OCI-LY3 (cell line): ENCODE measurements around the gene DTX3.

ENCODE experiments used
- H2AFZ ChIP-seq: fragments of 200-600, 300-600 bp; shearing (Covaris generic); 2 replicates; pipeline ENCODE4 v1.6.0; 2014; ENCODE audit warnings: antibody characterized with exemption, low read depth, low read length
- H3K27ac ChIP-seq: fragments of 200-600, 300-600 bp; sonication (generic); 2 replicates; pipeline ENCODE4 v1.5.1; 2014; ENCODE audit warnings: mild to moderate bottlenecking, low read length, moderate library complexity, mixed read lengths
- H3K27me3 ChIP-seq: fragments of 200-600, 300-600 bp; sonication (generic); 2 replicates; pipeline ENCODE4 v1.6.1; 2014; ENCODE audit warnings: low read depth, low read length, mixed read lengths
- H3K36me3 ChIP-seq: fragments of 200-600, 300-600 bp; sonication (generic); replicated peaks from 2 replicates; pipeline ENCODE3; 2014; ENCODE audit warnings: low read depth, low read length, mixed read lengths
- H3K4me1 ChIP-seq: fragments of 300-600, 200-600 bp; sonication (generic); 2 replicates; pipeline ENCODE4 v1.6.1; 2014; ENCODE audit warnings: low read length, mixed read lengths
- H3K4me2 ChIP-seq: fragments of 200-600, 300-600 bp; sonication (generic); 2 replicates; pipeline ENCODE4 v1.6.1; 2014; ENCODE audit warnings: low read length, mixed read lengths
- H3K4me3 ChIP-seq: fragments of 300-600, 200-600 bp; sonication (generic); 2 replicates; pipeline ENCODE4 v1.5.1; 2014; ENCODE audit warnings: antibody characterized with exemption, mild to moderate bottlenecking, low read length, moderate library complexity
- H3K79me2 ChIP-seq: fragments of 300-600, 200-600 bp; shearing (Covaris generic); 2 replicates; pipeline ENCODE4 v1.6.1; 2014; ENCODE audit warnings: mild to moderate bottlenecking, low read length, mixed read lengths
- H3K9ac ChIP-seq: fragments of 300-600, 200-600 bp; shearing (Covaris generic); 2 replicates; pipeline ENCODE4 v1.6.0; 2014; ENCODE audit warnings: mild to moderate bottlenecking, low read length, moderate library complexity
- H3K9me3 ChIP-seq: fragments of 200-600, 300-600 bp; shearing (Covaris generic); 2 replicates; pipeline ENCODE4 v1.6.1; 2014; ENCODE audit warnings: low read length, mixed read lengths; ENCODE audit not compliant: insufficient read depth
- H4K20me1 ChIP-seq: fragments of 200-600, 300-600 bp; sonication (generic); 2 replicates; pipeline ENCODE4 v1.6.1; 2016; ENCODE audit warnings: low read length, mixed read lengths; ENCODE audit not compliant: insufficient read depth
- CTCF ChIP-seq: fragments of 200-600, 300-600 bp; sonication (generic); IDR thresholded peaks from 2 replicates; pipeline ENCODE4 v1.5.1; 2014; ENCODE audit warnings: antibody characterized with exemption, low read length, low read depth
- EZH2phosphoT487 ChIP-seq: fragments of 200-600 bp; shearing (Covaris generic); IDR thresholded peaks from 2 replicates; pipeline ENCODE4 v1.6.1; 2018; ENCODE audit warnings: antibody characterized with exemption, mixed run types, low read depth

DTX3 gene

GRCh38 chr12:57603815-57604453 lies 690 bp upstream of the DTX3 start:
- Histone ChIP-seq H3K27ac (peak overlapping the region; percentile 52; the same call in 1 of the 2 replicates), H2AFZ (peak overlapping the region; percentile 95), H3K9ac (peak overlapping the region; percentile 97), H3K9me3 (no peaks in the 10 kb centered on the region), H3K79me2 (peaks cover 11% of the 10 kb centered on the region), H3K4me3 (peak overlapping the region; percentile 100), H3K27me3 (no peaks in the 10 kb centered on the region), H4K20me1 (no peaks in the 10 kb centered on the region), H3K4me1 (peaks cover 13% of the 10 kb centered on the region), H3K4me2 (peak overlapping the region; percentile 100), H3K36me3 (peaks cover 10% of the 10 kb centered on the region)
- TF ChIP-seq EZH2phosphoT487 (no peak), CTCF (no peak)

GRCh38 chr12:57604992-57605810 lies 577 bp downstream of the DTX3 start:
- Histone ChIP-seq H2AFZ (peak overlapping the region; percentile 82), H3K9ac (peak overlapping the region; percentile 97), H3K4me1 (peaks cover 13% of the 10 kb centered on the region), H3K4me3 (peak overlapping the region; percentile 100), H3K27ac (peak overlapping the region; percentile 52), H3K36me3 (peaks cover 10% of the 10 kb centered on the region), H3K79me2 (peaks cover 11% of the 10 kb centered on the region), H3K4me2 (peak overlapping the region; percentile 100), H3K27me3 (no peaks in the 10 kb centered on the region), H3K9me3 (no peaks in the 10 kb centered on the region), H4K20me1 (no peaks in the 10 kb centered on the region)
- TF ChIP-seq EZH2phosphoT487 (no peak), CTCF (no peak)

GRCh38 chr12:57605811-57606311 lies 1.2 kb downstream of the DTX3 start:
- H2AFZ ChIP-seq = no peak overlapping the region
- TF ChIP-seq EZH2phosphoT487 (no peak), CTCF (no peak)

GRCh38 chr12:57606399-57606798 lies 1.8 kb downstream of the DTX3 start:
- no peak overlapping the region for H2AFZ ChIP-seq
- H3K79me2 ChIP-seq = peaks cover 11% of the 10 kb centered on the region
- peaks cover 10% of the 10 kb centered on the region for H3K36me3 ChIP-seq
- peaks cover 18% of the 10 kb centered on the region for H3K4me1 ChIP-seq
- H3K9ac ChIP-seq = no peak overlapping the region
- TF ChIP-seq CTCF (no peak), EZH2phosphoT487 (no peak)
- no peak overlapping the region for H3K27ac ChIP-seq
- no peak overlapping the region for H3K4me3 ChIP-seq
- no peaks in the 10 kb centered on the region for H4K20me1 ChIP-seq
- H3K4me2 ChIP-seq = no peak overlapping the region
- H3K9me3 ChIP-seq = no peaks in the 10 kb centered on the region
- H3K27me3 ChIP-seq = no peaks in the 10 kb centered on the region

More at GRCh38 chr12:57605811-57606311, 1.2 kb downstream of the DTX3 start:
- peaks cover 11% of the 10 kb centered on the region for H3K79me2 ChIP-seq
- peaks cover 15% of the 10 kb centered on the region for H3K4me1 ChIP-seq
- H3K9me3 ChIP-seq = no peaks in the 10 kb centered on the region
- no peak overlapping the region for H3K27ac ChIP-seq
- H3K27me3 ChIP-seq = no peaks in the 10 kb centered on the region
- H3K36me3 ChIP-seq = peaks cover 10% of the 10 kb centered on the region
- no peaks in the 10 kb centered on the region for H4K20me1 ChIP-seq
- peak overlapping the region; percentile 100; the same call in 1 of the 2 replicates for H3K4me3 ChIP-seq
- H3K9ac ChIP-seq = no peak overlapping the region
- H3K4me2 ChIP-seq = peak overlapping the region; percentile 100
